Activated CD4-positive, alpha-beta T cell treated with anti-CD3 and anti-CD28 coated beads, Interleukin-2, amount 10 ng/mL, durations not matched to agents 7 days and 5 days (primary cell): ENCODE measurements around the gene HPS6. TPM values are rescaled to one million over a fixed set of nuclear protein-coding genes. Genes with fewer than 3 reads are reported as not detected.

ENCODE experiments used
- CTCF ChIA-PET: fragments of 350-600 bp; sonication (Branson Sonifier 250); formaldehyde crosslinking; loops from one replicate; lab custom pipeline; 2021; ENCODE audit warnings: antibody characterized with exemption; lab: Charles Lee
- POLR2A ChIA-PET: fragments of 350-600 bp; sonication (Branson Sonifier 250); formaldehyde crosslinking; loops from one replicate; lab custom pipeline; 2021; ENCODE audit warnings: antibody characterized with exemption; lab: Charles Lee
- DNase-seq: peaks from one replicate; pipeline ENCODE4 v3.0.0-alpha.2; 2020
- H3K27ac Mint-ChIP-seq: one replicate; pipeline ENCODE4 v1.8.0; 2021; ENCODE audit warnings: mild to moderate bottlenecking, moderate library complexity, mixed read lengths
- H3K27me3 Mint-ChIP-seq: one replicate; pipeline ENCODE4 v1.8.0; 2021; ENCODE audit warnings: mixed read lengths
- H3K36me3 Mint-ChIP-seq: one replicate; pipeline ENCODE4 v1.8.0; 2021; ENCODE audit warnings: low read depth, mixed read lengths
- H3K4me1 Mint-ChIP-seq: one replicate; pipeline ENCODE4 v1.8.0; 2021; ENCODE audit warnings: mixed read lengths
- H3K4me3 Mint-ChIP-seq: one replicate; pipeline ENCODE4 v1.8.0; 2021; ENCODE audit warnings: mild to moderate bottlenecking, moderate library complexity, mixed read lengths
- H3K9me3 Mint-ChIP-seq: one replicate; pipeline ENCODE4 v1.8.0; 2021; ENCODE audit warnings: mixed read lengths
- total RNA-seq, 2 experiments: library from RNA; stranded (reverse); gene quantifications; one replicate each; pipeline ENCODE4 v1.2.3, GENCODE V29; 2021

HPS6 gene
- total RNA-seq, 2 experiments from 2014 or later, result 18.3 to 25.3 TPM

GRCh38 chr10:102113261-102113955 lies 48.3 kb downstream of the HPS6 start:
- peak overlapping the region; percentile 76 for H3K4me3 Mint-ChIP-seq
- ChIA-PET POLR2A (interaction anchor here (0.6 to 1.0 kb wide), 2 partner anchors 11 to 45 kb away, joined by 3 read pairs; no protein-coding TSS in a partner anchor), CTCF (interaction anchor here (0.5 to 4.8 kb wide), 9 partner anchors 11 to 287 kb away, joined by 3 to 17 read pairs (median 4); no protein-coding TSS in a partner anchor)
- peaks cover 54% of the 10 kb centered on the region for H3K4me1 Mint-ChIP-seq
- peaks cover 35% of the 10 kb centered on the region for H3K36me3 Mint-ChIP-seq
- no peaks in the 10 kb centered on the region for H3K27me3 Mint-ChIP-seq
- H3K9me3 Mint-ChIP-seq, result no peaks in the 10 kb centered on the region
- peak overlapping the region; percentile 78 for H3K27ac Mint-ChIP-seq
- peak; percentile 33 for DNase-seq

- ChIA-PET CTCF (interaction anchor here (0.6 to 4.8 kb wide), 7 partner anchors 9 to 187 kb away, joined by 3 to 17 read pairs (median 6); no protein-coding TSS in a partner anchor), POLR2A (no interaction called here)
- peak; percentile 14 for DNase-seq
- Mint-ChIP-seq H3K4me3 (peak overlapping the region; percentile 76), H3K27me3 (no peaks in the 10 kb centered on the region), H3K27ac (peak overlapping the region; percentile 94), H3K4me1 (peaks cover 61% of the 10 kb centered on the region), H3K9me3 (no peaks in the 10 kb centered on the region), H3K36me3 (peaks cover 28% of the 10 kb centered on the region)
These were observed 49.1 kb downstream of the HPS6 start for GRCh38 chr10:102113956-102114857.

- peak; percentile 90 for DNase-seq
- H3K4me1 Mint-ChIP-seq, result peaks cover 63% of the 10 kb centered on the region
These were observed 49.9 kb downstream of the HPS6 start for GRCh38 chr10:102114861-102115618.

GRCh38 chr10:102115775-102116174 lies 50.6 kb downstream of the HPS6 start:
- CTCF ChIA-PET, result interaction anchor here (1.6 to 4.8 kb wide), 2 partner anchors 11 to 43 kb away, joined by 5 to 17 read pairs; no protein-coding TSS in a partner anchor
- DNase-seq, result no peak
- Mint-ChIP-seq H3K4me1 (peaks cover 64% of the 10 kb centered on the region), H3K27ac (peak overlapping the region; percentile 94), H3K4me3 (peak overlapping the region; percentile 76), H3K9me3 (no peaks in the 10 kb centered on the region), H3K27me3 (no peaks in the 10 kb centered on the region), H3K36me3 (peaks cover 13% of the 10 kb centered on the region)
- POLR2A ChIA-PET, result no interaction called here

More at GRCh38 chr10:102114861-102115618, 49.9 kb downstream of the HPS6 start:
- Mint-ChIP-seq H3K4me3 (peak overlapping the region; percentile 76), H3K9me3 (no peaks in the 10 kb centered on the region), H3K27me3 (no peaks in the 10 kb centered on the region), H3K27ac (peak overlapping the region; percentile 94), H3K36me3 (peaks cover 20% of the 10 kb centered on the region)
- ChIA-PET POLR2A (interaction anchor here (0.6 kb wide), 1 partner anchor 23 kb away, joined by 4 read pairs; no protein-coding TSS in a partner anchor), CTCF (interaction anchor here (0.9 to 4.8 kb wide), 4 partner anchors 10 to 42 kb away, joined by 3 to 17 read pairs (median 9); no protein-coding TSS in a partner anchor)

GRCh38 chr10:102116656-102117055 lies 51.5 kb downstream of the HPS6 start:
- peak overlapping the region; percentile 94 for H3K27ac Mint-ChIP-seq
- H3K4me3 Mint-ChIP-seq, result peak overlapping the region; percentile 76
- ChIA-PET CTCF (interaction anchor here (0.6 to 1.0 kb wide), 2 partner anchors 11 to 647 kb away, joined by 3 to 4 read pairs; no protein-coding TSS in a partner anchor), POLR2A (interaction anchor here (0.5 kb wide), 1 partner anchor 287 kb away, joined by 3 read pairs; no protein-coding TSS in a partner anchor)
- no peak for DNase-seq
- H3K27me3 Mint-ChIP-seq, result no peaks in the 10 kb centered on the region
- H3K36me3 Mint-ChIP-seq, result peaks cover 10% of the 10 kb centered on the region
- no peaks in the 10 kb centered on the region for H3K9me3 Mint-ChIP-seq
- peaks cover 69% of the 10 kb centered on the region for H3K4me1 Mint-ChIP-seq

Other genes with a start within 250 kb of the HPS6 start
- gene OGA, start 246.9 kb upstream of the HPS6 start, total RNA-seq, result 100 to 1,000 TPM; 135 to 145 TPM
- 1 to 10 TPM; 3.5 to 4.5 TPM for gene KCNIP2, start 221.5 kb upstream of the HPS6 start, total RNA-seq
- 10 to 100 TPM; 22.1 to 23.6 TPM for gene ARMH3, start 9.2 kb upstream of the HPS6 start, total RNA-seq
- gene LDB1, start 55.0 kb downstream of the HPS6 start, total RNA-seq, result 100 to 1,000 TPM in 1 of 2 experiments, 10 to 100 TPM in 1; 96.2 to 105 TPM
- 10 to 100 TPM; 47.7 to 49.4 TPM for gene PPRC1, start 67.7 kb downstream of the HPS6 start, total RNA-seq
- gene NOLC1, start 87.0 kb downstream of the HPS6 start, total RNA-seq, result 10 to 100 TPM; 80.5 to 81.3 TPM
- not detected for gene ELOVL3, start 160.9 kb downstream of the HPS6 start, total RNA-seq
- gene PITX3, start 176.2 kb downstream of the HPS6 start, total RNA-seq, result not detected
- gene GBF1, start 180.2 kb downstream of the HPS6 start, total RNA-seq, result 10 to 100 TPM; 42.4 to 44.6 TPM